PFSK-1 (cell line): ENCODE measurements around the gene PI4KA.

Experiments used
- FOXP2 ChIP-seq: optimal IDR thresholded peaks from 2 replicates; pipeline ENCODE3; 2011; ENCODE audit warnings: borderline replicate concordance, control low read depth, inconsistent platforms; ENCODE audit not compliant: insufficient read depth; ENCODE audit errors: extremely low read length, extremely low read depth
- POLR2AphosphoS5 ChIP-seq: IDR thresholded peaks from 2 replicates; pipeline ENCODE4 v1.6.1; 2012; ENCODE audit warnings: low read depth, mild to moderate bottlenecking, control low read depth, low read length, moderate library complexity
- SIN3A ChIP-seq: IDR thresholded peaks from 2 replicates; pipeline ENCODE4 v1.6.1; 2012; ENCODE audit warnings: mild to moderate bottlenecking, low read length, moderate library complexity, borderline replicate concordance; ENCODE audit not compliant: insufficient read depth
- TAF1 ChIP-seq: IDR thresholded peaks from 2 replicates; pipeline ENCODE4 v1.6.1; 2012; ENCODE audit warnings: low read length, control low read depth, borderline replicate concordance; ENCODE audit not compliant: insufficient read depth
- TF ChIP-seq, protein P1 (sequence below), 2 experiments: IDR thresholded peaks; 2 replicates each; pipeline versions ENCODE4 v1.6.1 to v1.8.0; 2011 to 2012; ENCODE audit warnings: low read depth in 2 of 2, low read length in 2 of 2, control low read depth in 1 of 2, inconsistent platforms in 1 of 2, mild to moderate bottlenecking in 1 of 2, moderate library complexity in 1 of 2; ENCODE audit not compliant: insufficient read depth in 1 of 2

The PI4KA gene

DNA sequence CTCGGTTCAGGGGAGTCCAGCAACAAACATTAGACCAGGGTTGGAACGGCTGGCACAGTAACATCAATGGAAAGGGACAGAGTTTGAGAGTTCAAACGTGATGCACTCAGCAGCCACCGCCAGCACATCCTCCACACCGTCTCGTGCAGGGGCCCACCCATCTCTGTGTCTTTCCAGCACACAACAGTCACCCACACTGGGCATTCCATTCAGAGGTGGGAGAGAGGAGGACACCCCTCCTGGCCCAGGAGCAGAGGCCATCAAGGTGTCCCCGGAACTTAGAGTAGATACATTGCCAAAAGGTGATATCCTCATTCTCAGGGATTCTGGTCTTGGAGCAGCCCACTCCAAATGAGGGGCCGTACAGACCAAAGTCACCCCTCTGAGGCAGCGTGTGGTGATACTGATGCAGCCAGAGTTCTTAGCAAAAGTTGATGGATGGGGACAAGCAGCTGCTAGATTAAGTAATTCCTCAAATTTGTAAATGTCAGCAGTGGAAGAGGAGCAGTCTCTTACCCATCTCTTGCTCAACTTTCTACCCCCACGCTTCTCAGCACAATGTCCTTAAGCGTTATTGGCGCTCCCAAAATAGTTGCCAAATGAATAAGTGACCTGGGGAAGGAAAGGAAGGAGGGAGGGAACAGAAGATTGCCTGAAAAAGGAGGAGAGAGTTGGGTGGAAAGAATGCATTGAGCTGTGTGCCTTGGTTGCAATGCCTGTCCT is 5.7 kb upstream of the PI4KA start:
- no peak for TF ChIP-seq TAF1
- TF ChIP-seq SIN3A, result no peak
- TF ChIP-seq POLR2AphosphoS5, result no peak
- TF ChIP-seq FOXP2, result no peak
- TF ChIP-seq, protein P1, sequence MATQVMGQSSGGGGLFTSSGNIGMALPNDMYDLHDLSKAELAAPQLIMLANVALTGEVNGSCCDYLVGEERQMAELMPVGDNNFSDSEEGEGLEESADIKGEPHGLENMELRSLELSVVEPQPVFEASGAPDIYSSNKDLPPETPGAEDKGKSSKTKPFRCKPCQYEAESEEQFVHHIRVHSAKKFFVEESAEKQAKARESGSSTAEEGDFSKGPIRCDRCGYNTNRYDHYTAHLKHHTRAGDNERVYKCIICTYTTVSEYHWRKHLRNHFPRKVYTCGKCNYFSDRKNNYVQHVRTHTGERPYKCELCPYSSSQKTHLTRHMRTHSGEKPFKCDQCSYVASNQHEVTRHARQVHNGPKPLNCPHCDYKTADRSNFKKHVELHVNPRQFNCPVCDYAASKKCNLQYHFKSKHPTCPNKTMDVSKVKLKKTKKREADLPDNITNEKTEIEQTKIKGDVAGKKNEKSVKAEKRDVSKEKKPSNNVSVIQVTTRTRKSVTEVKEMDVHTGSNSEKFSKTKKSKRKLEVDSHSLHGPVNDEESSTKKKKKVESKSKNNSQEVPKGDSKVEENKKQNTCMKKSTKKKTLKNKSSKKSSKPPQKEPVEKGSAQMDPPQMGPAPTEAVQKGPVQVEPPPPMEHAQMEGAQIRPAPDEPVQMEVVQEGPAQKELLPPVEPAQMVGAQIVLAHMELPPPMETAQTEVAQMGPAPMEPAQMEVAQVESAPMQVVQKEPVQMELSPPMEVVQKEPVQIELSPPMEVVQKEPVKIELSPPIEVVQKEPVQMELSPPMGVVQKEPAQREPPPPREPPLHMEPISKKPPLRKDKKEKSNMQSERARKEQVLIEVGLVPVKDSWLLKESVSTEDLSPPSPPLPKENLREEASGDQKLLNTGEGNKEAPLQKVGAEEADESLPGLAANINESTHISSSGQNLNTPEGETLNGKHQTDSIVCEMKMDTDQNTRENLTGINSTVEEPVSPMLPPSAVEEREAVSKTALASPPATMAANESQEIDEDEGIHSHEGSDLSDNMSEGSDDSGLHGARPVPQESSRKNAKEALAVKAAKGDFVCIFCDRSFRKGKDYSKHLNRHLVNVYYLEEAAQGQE (IDR thresholded peaks at IDR 0.05; ENCODE audit: insufficient read depth in 1 of 2, low read depth in 2 of 2, low read length in 2 of 2), result no peak

DNA sequence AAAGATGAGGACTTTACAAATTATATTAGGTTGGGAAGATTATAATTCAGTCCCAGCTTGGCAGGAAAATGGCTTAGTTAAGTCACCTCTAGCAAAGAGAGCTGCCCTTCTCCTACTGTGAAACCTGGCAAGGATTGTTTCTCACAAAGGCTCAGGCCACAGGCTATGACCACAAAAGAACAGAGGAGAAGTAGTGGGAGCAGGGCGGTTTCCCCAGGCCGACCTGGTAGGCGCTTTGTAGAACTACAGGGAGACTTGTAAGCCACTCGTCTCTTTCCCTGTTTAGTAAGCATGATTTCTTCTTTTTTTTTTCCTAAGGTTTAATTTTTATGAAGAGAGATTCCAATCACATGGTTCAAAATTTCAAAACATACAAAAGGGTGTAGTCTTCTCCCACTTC is 4.8 kb upstream of the PI4KA start:
- TF ChIP-seq SIN3A (no peak), FOXP2 (no peak), POLR2AphosphoS5 (no peak), TAF1 (no peak)
- TF ChIP-seq, protein P1 (IDR thresholded peaks at IDR 0.05; ENCODE audit: insufficient read depth in 1 of 2, low read depth in 2 of 2, low read length in 2 of 2), result no peak

DNA sequence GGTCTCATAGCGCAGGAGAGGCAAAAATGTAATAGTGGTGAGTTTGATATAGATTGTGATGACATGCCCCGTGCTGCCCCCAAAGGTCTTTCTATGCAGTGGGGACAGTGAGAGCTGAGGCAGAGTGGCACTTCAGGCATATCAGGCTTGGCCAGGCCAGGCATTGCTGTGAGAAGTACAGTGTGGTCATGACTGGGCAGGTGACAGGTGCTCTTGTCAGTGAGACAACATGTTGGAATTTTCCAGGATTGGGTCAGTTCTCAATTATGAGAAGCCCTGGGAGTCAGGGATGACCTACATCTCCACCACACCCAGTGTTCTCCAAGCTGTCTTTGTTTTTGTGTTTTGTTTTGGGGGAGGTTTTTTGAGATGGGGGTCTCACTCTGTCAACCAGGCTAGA is 3.9 kb upstream of the PI4KA start:
- TF ChIP-seq SIN3A (no peak), TAF1 (no peak), FOXP2 (no peak)
- TF ChIP-seq, protein P1 (IDR thresholded peaks at IDR 0.05; ENCODE audit: insufficient read depth in 1 of 2, low read depth in 2 of 2, low read length in 2 of 2), result no peak

DNA sequence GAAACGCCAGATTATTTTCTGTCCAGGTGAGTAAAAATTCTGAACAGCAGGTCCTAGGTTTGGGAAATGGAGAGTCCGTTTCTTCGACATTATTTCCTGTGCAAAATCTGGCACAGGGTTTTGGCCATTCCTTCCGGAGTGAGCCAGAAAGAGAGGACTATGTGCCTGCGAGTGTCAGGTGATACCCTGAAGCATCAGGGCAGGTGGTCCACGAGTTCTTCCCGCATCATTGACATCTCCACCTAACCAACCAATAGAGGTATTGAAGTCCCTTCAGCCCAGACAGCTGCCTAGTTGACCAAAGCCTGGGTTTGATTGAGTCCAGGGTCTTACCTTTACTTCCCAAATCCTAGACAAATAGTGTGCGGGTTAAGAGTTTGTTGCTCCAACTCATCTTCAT is 1.0 kb upstream of the PI4KA start:
- TF ChIP-seq FOXP2, result no peak
- TF ChIP-seq SIN3A, result no peak
- TF ChIP-seq TAF1, result no peak
- TF ChIP-seq, protein P1 (IDR thresholded peaks at IDR 0.05; ENCODE audit: insufficient read depth in 1 of 2, low read depth in 2 of 2, low read length in 2 of 2), result no peak
- no peak for TF ChIP-seq POLR2AphosphoS5
